GM21526 (cell line): ENCODE data around the gene ABCA8.
"Not testable (repeated sequence)": the region's sequence is repeated elsewhere in the genome, so short reads cannot be mapped to it uniquely, and the experiment has no call there.

ENCODE experiments used
- ATAC-seq: cut with Tn5 transposase; IDR thresholded peaks from one replicate; pipeline ENCODE4 v1.9.1; 2021; ENCODE audit warnings: moderate library complexity; ENCODE audit not compliant: unreplicated experiment, low FRiP score

The ABCA8 gene

GRCh38 chr17:68955181-68955841, at the start of gene ABCA8:
Gene ABCA8, minus strand, starts transcription at chr17:68955392. Its CDS starts 13,358 bp downstream, at chr17:68942034.
- ATAC-seq, result no peak

- ATAC-seq, result not testable (repeated sequence)
Observed at GRCh38 chr17:69004759-69005158, 49.6 kb upstream of the ABCA8 start.

- not testable (repeated sequence) for ATAC-seq
Observed at GRCh38 chr17:68999743-69000142, 44.6 kb upstream of the ABCA8 start.

GRCh38 chr17:68993112-68993511, 37.9 kb upstream of the ABCA8 start:
- ATAC-seq, result no peak

- no peak for ATAC-seq
Observed at GRCh38 chr17:68987966-68988365, 32.8 kb upstream of the ABCA8 start.

GRCh38 chr17:68981288-68981687, 26.1 kb upstream of the ABCA8 start:
- no peak for ATAC-seq

GRCh38 chr17:68973098-68973846, 18.1 kb upstream of the ABCA8 start:
- no peak for ATAC-seq

GRCh38 chr17:68972119-68972704, 17.0 kb upstream of the ABCA8 start:
- ATAC-seq, result no peak

- ATAC-seq, result no peak
Observed at GRCh38 chr17:68969101-68969500, 13.9 kb upstream of the ABCA8 start.

GRCh38 chr17:68963958-68964357, 8.8 kb upstream of the ABCA8 start:
- ATAC-seq, result no peak

GRCh38 chr17:68961214-68961882, 6.2 kb upstream of the ABCA8 start:
- no peak for ATAC-seq

- ATAC-seq, result not testable (repeated sequence)
Observed at GRCh38 chr17:68959117-68959516, 3.9 kb upstream of the ABCA8 start.

GRCh38 chr17:68957944-68958343, 2.8 kb upstream of the ABCA8 start:
- ATAC-seq, result no peak

- no peak for ATAC-seq
Observed at GRCh38 chr17:68954146-68954896, 871 bp downstream of the ABCA8 start.

- no peak for ATAC-seq
Observed at GRCh38 chr17:68953340-68953997, 1.7 kb downstream of the ABCA8 start.

GRCh38 chr17:68950725-68951124, 4.5 kb downstream of the ABCA8 start:
- no peak for ATAC-seq

GRCh38 chr17:68947868-68948267, 7.3 kb downstream of the ABCA8 start:
- ATAC-seq, result not testable (repeated sequence)

GRCh38 chr17:68944435-68945035, 10.7 kb downstream of the ABCA8 start:
- ATAC-seq, result no peak

- ATAC-seq, result not testable (repeated sequence)
Observed at GRCh38 chr17:68943812-68944182, 11.4 kb downstream of the ABCA8 start.
